ENCODE data around the gene ZNRF1. TPM values are rescaled to one million over a fixed set of nuclear protein-coding genes. Genes with fewer than 3 reads are reported as not detected.

ZNRF1 gene
- total RNA-seq, 2 donors from 2014 or later, result 36.4 to 38.2 TPM

DNA sequence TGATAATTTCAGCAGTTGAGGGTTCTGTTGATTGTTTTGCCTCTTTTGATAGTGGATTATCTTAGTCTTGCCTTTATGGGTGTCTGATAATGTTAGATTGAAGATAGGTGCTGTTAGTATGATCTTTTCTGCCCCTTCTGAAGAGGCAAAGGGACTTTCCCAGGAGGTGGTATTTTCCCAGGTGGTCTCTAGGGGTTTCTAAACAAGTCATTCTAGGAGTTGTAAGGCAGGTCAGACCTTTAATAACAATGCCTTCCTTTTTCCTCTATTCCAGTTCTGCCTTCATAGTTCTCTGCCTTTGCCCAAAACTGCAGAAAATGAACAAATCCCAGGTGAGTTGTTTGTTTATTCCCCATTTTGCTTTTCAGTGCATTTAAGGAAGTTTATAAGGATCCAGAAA, 153.8 kb downstream of the ZNRF1 start:
- DNase-seq (no peak), ATAC-seq (no peak)
- intact Hi-C loops (cut with DNase I, micrococcal nuclease), result no loop called here

- ATAC-seq (no peak), DNase-seq (no peak)
- intact Hi-C loops (cut with DNase I, micrococcal nuclease), result no loop called here
Observed at GRCh38 chr16:75160386-75160785, 161.6 kb downstream of the ZNRF1 start.

Other genes starting within 250 kb of the ZNRF1 start
- gene FA2H, start 224.2 kb upstream of the ZNRF1 start, total RNA-seq, result 10 to 100 TPM; 48.5 to 64.5 TPM
- 10 to 100 TPM; 50.9 to 58.1 TPM for gene WDR59, start 13.9 kb upstream of the ZNRF1 start, total RNA-seq
- gene LDHD, start 117.8 kb downstream of the ZNRF1 start, total RNA-seq, result 10 to 100 TPM; 85.0 to 89.2 TPM
- gene ZFP1, start 149.5 kb downstream of the ZNRF1 start, total RNA-seq, result 1 to 10 TPM; 3.1 to 6.2 TPM
- 1 to 10 TPM in 1 of 2 donors, not detected in 1; 6.1 TPM for gene CTRB2, start 208.1 kb downstream of the ZNRF1 start, total RNA-seq
- gene CTRB1, start 220.0 kb downstream of the ZNRF1 start, total RNA-seq, result 1 to 10 TPM in 1 of 2 donors, not detected in 1; 2.4 TPM